ENCODE data around the gene TPRKB.
"Not testable (repeated sequence)": the region's sequence is repeated elsewhere in the genome, so short reads cannot be mapped to it uniquely, and the experiment has no call there.

TPRKB gene

GRCh38 chr2:73736855-73737779, at the start of gene TPRKB:
Gene TPRKB (minus strand): TSS chr2:73737345. CDS start chr2:73734569, 2,776 bp downstream.
- DNase-seq (ENCODE audit: low spot score), result peak; percentile 99

- not testable (repeated sequence) for DNase-seq (ENCODE audit: low spot score)
Measured at GRCh38 chr2:73783883-73784282, 46.7 kb upstream of the TPRKB start, which contains the start of gene C2orf78. Gene C2orf78 (plus strand): TSS chr2:73784183. CDS start chr2:73784310, 127 bp downstream.

GRCh38 chr2:73783402-73783801, 46.3 kb upstream of the TPRKB start:
- not testable (repeated sequence) for DNase-seq (ENCODE audit: low spot score)

- no peak for DNase-seq (ENCODE audit: low spot score)
Measured at GRCh38 chr2:73780237-73780582, 43.1 kb upstream of the TPRKB start.

- peak; percentile 93 for DNase-seq (ENCODE audit: low spot score)
Measured at GRCh38 chr2:73779467-73780236, 42.5 kb upstream of the TPRKB start, which contains the start of gene DUSP11. Gene DUSP11 (minus strand): TSS chr2:73780103. CDS start chr2:73779974, 129 bp downstream.

GRCh38 chr2:73778867-73779466, 41.8 kb upstream of the TPRKB start:
- peak; percentile 8 for DNase-seq (ENCODE audit: low spot score)

GRCh38 chr2:73776869-73777519, 39.8 kb upstream of the TPRKB start:
- DNase-seq (ENCODE audit: low spot score), result peak; percentile 15

GRCh38 chr2:73776381-73776780, 39.2 kb upstream of the TPRKB start:
- no peak for DNase-seq (ENCODE audit: low spot score)

- no peak for DNase-seq (ENCODE audit: low spot score)
Measured at GRCh38 chr2:73772819-73773218, 35.7 kb upstream of the TPRKB start.

GRCh38 chr2:73770725-73771124, 33.6 kb upstream of the TPRKB start:
- DNase-seq (ENCODE audit: low spot score), result no peak

GRCh38 chr2:73766994-73767393, 29.8 kb upstream of the TPRKB start:
- DNase-seq (ENCODE audit: low spot score), result no peak

GRCh38 chr2:73766349-73766748, 29.2 kb upstream of the TPRKB start:
- DNase-seq (ENCODE audit: low spot score), result no peak

GRCh38 chr2:73764945-73765344, 27.8 kb upstream of the TPRKB start:
- no peak for DNase-seq (ENCODE audit: low spot score)

GRCh38 chr2:73762571-73762970, 25.4 kb upstream of the TPRKB start:
- no peak for DNase-seq (ENCODE audit: low spot score)

- DNase-seq (ENCODE audit: low spot score), result no peak
Measured at GRCh38 chr2:73759904-73760303, 22.8 kb upstream of the TPRKB start.

GRCh38 chr2:73759285-73759764, 22.2 kb upstream of the TPRKB start:
- no peak for DNase-seq (ENCODE audit: low spot score)

GRCh38 chr2:73754332-73754731, 17.2 kb upstream of the TPRKB start:
- not testable (repeated sequence) for DNase-seq (ENCODE audit: low spot score)

GRCh38 chr2:73749314-73749713, 12.2 kb upstream of the TPRKB start:
- no peak for DNase-seq (ENCODE audit: low spot score)

GRCh38 chr2:73746877-73747208, 9.7 kb upstream of the TPRKB start:
- DNase-seq (ENCODE audit: low spot score), result no peak

- DNase-seq (ENCODE audit: low spot score), result no peak
Measured at GRCh38 chr2:73746015-73746876, 9.1 kb upstream of the TPRKB start.

- DNase-seq (ENCODE audit: low spot score), result no peak
Measured at GRCh38 chr2:73740767-73741166, 3.6 kb upstream of the TPRKB start.

Data from kidney capillary endothelial cell (primary cell).